Erythroblast (primary cell): Measurements from ENCODE around the gene TRIM59.

ENCODE experiments used
- GATA1 ChIP-seq: IDR thresholded peaks from 2 replicates; pipeline ENCODE4 v1.6.1; 2011; ENCODE audit warnings: low read depth, mild to moderate bottlenecking, control low read depth, low read length, moderate library complexity
- POLR2A ChIP-seq: IDR thresholded peaks from 2 replicates; pipeline ENCODE4 v1.6.1; 2011; ENCODE audit warnings: mild to moderate bottlenecking, low read length

DNA sequence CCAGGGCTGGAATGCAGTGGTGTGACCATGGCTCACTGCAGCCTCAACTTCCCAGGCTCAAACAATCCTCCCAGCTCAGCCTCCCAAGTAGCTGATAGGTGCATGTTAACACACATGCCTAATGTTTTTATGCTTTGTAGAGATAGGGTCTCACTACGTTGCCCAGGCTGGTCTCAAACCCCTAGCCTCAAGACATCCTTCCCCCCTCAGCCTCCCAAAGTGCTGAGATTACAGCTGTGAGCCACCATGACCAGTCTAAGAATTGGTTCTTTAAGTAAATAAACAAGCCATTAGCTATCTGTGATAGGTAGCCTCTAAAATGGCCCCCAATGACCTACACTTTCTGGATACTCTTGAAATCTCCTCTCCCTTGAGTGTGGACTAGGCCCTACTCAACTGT lies 3.7 kb downstream of the TRIM59 start:
- TF ChIP-seq POLR2A, result no peak
- no peak for TF ChIP-seq GATA1
